OCI-LY1 (cell line): ENCODE measurements around the gene GSTT2B.
A peak's percentile ranks its signal among the peaks of the same experiment; 100 is the strongest.
"Not testable (repeated sequence)": the region's sequence is repeated elsewhere in the genome, so short reads cannot be mapped to it uniquely, and the experiment has no call there.

Experiments
- H2AFZ ChIP-seq: fragments of 200-600 bp; sonication (generic), shearing (Covaris generic); 2 replicates; pipeline ENCODE4 v1.6.0; 2014; ENCODE audit warnings: antibody characterized with exemption, mild to moderate bottlenecking, low read length
- H3F3A ChIP-seq: fragments of 200-600 bp; sonication (generic), shearing (Covaris generic); 2 replicates; pipeline ENCODE4 v1.6.0; 2014; ENCODE audit warnings: mild to moderate bottlenecking, antibody characterized with exemption, low read length, moderate library complexity; ENCODE audit not compliant: insufficient read depth
- H3K27ac ChIP-seq: fragments of 200-600 bp; sonication (generic); 2 replicates; pipeline ENCODE4 v1.5.1; 2014; ENCODE audit warnings: low read length, mixed run types, mild to moderate bottlenecking, low read depth; ENCODE audit not compliant: poor library complexity, severe bottlenecking
- H3K27me3 ChIP-seq: fragments of 200-600 bp; sonication (generic); 2 replicates; pipeline ENCODE4 v1.6.0; 2014; ENCODE audit warnings: antibody characterized with exemption, mild to moderate bottlenecking, low read length, moderate library complexity; ENCODE audit not compliant: insufficient read depth
- H3K36me3 ChIP-seq: fragments of 200-600 bp; sonication (generic); 2 replicates; pipeline ENCODE4 v1.6.1; 2014; ENCODE audit warnings: mild to moderate bottlenecking, antibody characterized with exemption, low read length, moderate library complexity, mixed read lengths; ENCODE audit not compliant: insufficient read depth
- H3K4me1 ChIP-seq: fragments of 200-600 bp; sonication (generic); 2 replicates; pipeline ENCODE4 v1.5.1; 2014; ENCODE audit warnings: mild to moderate bottlenecking, low read length, moderate library complexity; ENCODE audit not compliant: insufficient read depth, severe bottlenecking
- H3K4me2 ChIP-seq: fragments of 200-600 bp; sonication (generic), shearing (Covaris generic); 2 replicates; pipeline ENCODE4 v1.6.1; 2014; ENCODE audit warnings: low read length
- H3K4me3 ChIP-seq: fragments of 200-600 bp; sonication (generic); 2 replicates; pipeline ENCODE4 v1.5.1; 2014; ENCODE audit warnings: low read length, low read depth, mild to moderate bottlenecking, mixed read lengths; ENCODE audit not compliant: poor library complexity, severe bottlenecking
- H3K79me2 ChIP-seq: fragments of 200-600 bp; shearing (Covaris generic); 2 replicates; pipeline ENCODE4 v1.6.1; 2016; ENCODE audit warnings: mixed run types, low read length, mixed read lengths; ENCODE audit not compliant: insufficient read depth
- H3K9ac ChIP-seq: fragments of 200-600 bp; sonication (generic), shearing (Covaris generic); 2 replicates; pipeline ENCODE4 v1.6.1; 2014; ENCODE audit warnings: mild to moderate bottlenecking, low read length, mixed read lengths
- H3K9me2 ChIP-seq: fragments of 200-600 bp; sonication (generic), shearing (Covaris generic); 2 replicates; pipeline ENCODE4 v1.6.1; 2014; ENCODE audit warnings: low read depth, mild to moderate bottlenecking, low read length, mixed read lengths
- H3K9me3 ChIP-seq: fragments of 200-600 bp; shearing (Covaris generic); 2 replicates; pipeline ENCODE4 v1.6.1; 2014; ENCODE audit warnings: low read length, mixed read lengths
- H4K20me1 ChIP-seq: fragments of 200-600 bp; sonication (generic), shearing (Covaris generic); 2 replicates; pipeline ENCODE4 v1.6.0; 2016; ENCODE audit warnings: mild to moderate bottlenecking, low read length; ENCODE audit not compliant: insufficient read depth
- CTCF ChIP-seq: fragments of 200-600 bp; sonication (generic), shearing (Covaris generic); IDR thresholded peaks from 2 replicates; pipeline ENCODE4 v1.5.1; 2017; ENCODE audit warnings: mild to moderate bottlenecking, antibody characterized with exemption, low read length, moderate library complexity, mixed read lengths

Gene GSTT2B

GRCh38 chr22:23954193-23954990 is 6.6 kb downstream of the GSTT2B start:
- not testable (repeated sequence) for H3K4me3 ChIP-seq, H3K36me3 ChIP-seq, H3K4me2 ChIP-seq, H3K27ac ChIP-seq, H3F3A ChIP-seq, H3K79me2 ChIP-seq, H3K9me2 ChIP-seq, H3K4me1 ChIP-seq, H3K9ac ChIP-seq, H4K20me1 ChIP-seq, H3K9me3 ChIP-seq, H3K27me3 ChIP-seq, H2AFZ ChIP-seq

GRCh38 chr22:23953485-23953884 is 7.5 kb downstream of the GSTT2B start:
- not testable (repeated sequence) for H3F3A ChIP-seq, H3K4me3 ChIP-seq, H3K9me3 ChIP-seq, H3K4me1 ChIP-seq, H2AFZ ChIP-seq, H3K9ac ChIP-seq, H3K27me3 ChIP-seq, H3K4me2 ChIP-seq, H3K27ac ChIP-seq, H4K20me1 ChIP-seq, H3K9me2 ChIP-seq, H3K79me2 ChIP-seq, H3K36me3 ChIP-seq
- 0 out of 2 replicates have a peak, but pooled peaks have one; percentile 15 for TF ChIP-seq CTCF

- peak; percentile 37 for TF ChIP-seq CTCF
- H4K20me1 ChIP-seq, H3K79me2 ChIP-seq, H3K27ac ChIP-seq, H3K4me3 ChIP-seq, H2AFZ ChIP-seq, H3K4me2 ChIP-seq, H3K4me1 ChIP-seq, H3K9ac ChIP-seq, H3K9me2 ChIP-seq, H3F3A ChIP-seq, H3K36me3 ChIP-seq, H3K9me3 ChIP-seq, H3K27me3 ChIP-seq: not testable (repeated sequence)
These were observed 8.1 kb downstream of the GSTT2B start for GRCh38 chr22:23952794-23953405.

- not testable (repeated sequence) for H4K20me1 ChIP-seq, H3K27ac ChIP-seq, H3K4me3 ChIP-seq, H3K36me3 ChIP-seq, H2AFZ ChIP-seq, H3K9me2 ChIP-seq, H3K27me3 ChIP-seq, H3K79me2 ChIP-seq, H3K9ac ChIP-seq, H3F3A ChIP-seq, H3K4me1 ChIP-seq, H3K9me3 ChIP-seq, H3K4me2 ChIP-seq
These were observed 9.6 kb downstream of the GSTT2B start for GRCh38 chr22:23951383-23951782.

- H2AFZ ChIP-seq, H3K36me3 ChIP-seq, H3K79me2 ChIP-seq, H3K9me3 ChIP-seq, H3K9me2 ChIP-seq, H3F3A ChIP-seq, H3K27me3 ChIP-seq, H3K27ac ChIP-seq, H3K4me3 ChIP-seq, H4K20me1 ChIP-seq, H3K9ac ChIP-seq, H3K4me1 ChIP-seq, H3K4me2 ChIP-seq: not testable (repeated sequence)
These were observed 11.2 kb downstream of the GSTT2B start for GRCh38 chr22:23949764-23950163.

GRCh38 chr22:23947391-23947790 is 13.6 kb downstream of the GSTT2B start:
- not testable (repeated sequence) for H3K36me3 ChIP-seq, H3K9ac ChIP-seq, H3K9me3 ChIP-seq, H3F3A ChIP-seq, H3K27ac ChIP-seq, H3K4me2 ChIP-seq, H2AFZ ChIP-seq, H3K27me3 ChIP-seq, H3K79me2 ChIP-seq, H4K20me1 ChIP-seq, H3K4me3 ChIP-seq, H3K4me1 ChIP-seq, H3K9me2 ChIP-seq
